Activated CD8-positive, alpha-beta memory T cell treated with anti-CD3 and anti-CD28 coated beads for 36 hours (primary cell): Measurements from ENCODE around the gene ATP5PF. TPM values are rescaled to one million over a fixed set of nuclear protein-coding genes. Genes with fewer than 3 reads are reported as not detected.
"Not testable (repeated sequence)": the region's sequence is repeated elsewhere in the genome, so short reads cannot be mapped to it uniquely, and the experiment has no call there.

ENCODE experiments used
- CTCF ChIA-PET: fragments of 350-600 bp; sonication (Branson Sonifier 250); formaldehyde crosslinking; loops from one replicate; lab custom pipeline; 2021; ENCODE audit warnings: antibody characterized with exemption; lab: Charles Lee
- POLR2A ChIA-PET: fragments of 350-600 bp; sonication (Branson Sonifier 250); formaldehyde crosslinking; loops from one replicate; lab custom pipeline; 2021; ENCODE audit warnings: antibody characterized with exemption; lab: Charles Lee
- total RNA-seq, 2 experiments: library from RNA; stranded (reverse); gene quantifications; one replicate each; pipeline ENCODE4 v1.2.3, GENCODE V29; 2021

Gene ATP5PF, protein sequence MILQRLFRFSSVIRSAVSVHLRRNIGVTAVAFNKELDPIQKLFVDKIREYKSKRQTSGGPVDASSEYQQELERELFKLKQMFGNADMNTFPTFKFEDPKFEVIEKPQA
- 100 to 1,000 TPM; 193 to 203 TPM for total RNA-seq

DNA sequence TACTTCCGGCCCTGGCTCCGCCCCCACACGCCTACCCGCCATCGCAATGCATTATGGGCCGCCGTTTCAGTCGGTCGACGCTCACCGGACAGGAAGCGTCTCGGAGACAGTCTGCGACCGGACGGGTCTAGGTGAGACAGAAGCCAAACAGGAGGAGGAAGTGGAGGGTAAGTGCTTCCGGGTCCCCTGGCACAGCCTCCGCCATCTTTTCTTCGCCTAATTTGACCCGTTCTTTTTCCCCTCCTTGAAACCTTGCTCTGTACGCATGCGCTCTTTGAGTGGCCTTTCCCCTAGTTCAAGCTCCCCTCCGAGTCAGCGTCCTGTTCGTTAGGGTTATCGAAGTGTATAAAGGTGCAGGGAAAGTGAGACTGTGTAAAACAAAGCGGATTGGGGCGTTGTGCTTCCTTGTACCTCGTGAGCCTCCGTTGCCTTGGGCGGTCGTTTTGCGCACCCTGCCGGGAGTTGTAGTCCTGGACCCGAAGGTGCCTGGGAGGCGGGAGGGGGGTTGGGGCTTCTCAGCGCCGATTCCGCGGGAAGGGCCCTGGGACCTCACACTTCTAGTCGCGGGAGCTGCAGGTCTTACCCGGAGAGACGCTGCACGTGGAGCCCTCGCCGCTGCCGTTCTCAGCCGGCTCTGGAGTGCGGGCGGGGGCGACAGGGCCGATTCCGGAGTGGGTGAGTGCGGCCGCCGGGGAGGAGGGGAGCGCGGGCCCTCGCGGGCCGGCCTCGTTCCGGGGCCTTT lies at the start of gene ATP5PF, which contains the start of gene GABPA:
Gene ATP5PF, minus strand, starts transcription at position 1 of the 742 bp plus-strand sequence. CDS start 5,110 bp downstream, outside the sequence.
Gene GABPA, plus strand, starts transcription at position 69 of the 742 bp plus-strand sequence. CDS start 6,627 bp downstream, outside the sequence.
- POLR2A ChIA-PET, result interaction anchor here (0.6 to 1.1 kb wide), 4 partner anchors 9 to 129 kb away, joined by 3 to 6 read pairs (median 3); no protein-coding TSS in a partner anchor
- CTCF ChIA-PET, result interaction anchor here (0.9 to 1.5 kb wide), 5 partner anchors 8 to 129 kb away, joined by 3 to 4 read pairs (median 3); no protein-coding TSS in a partner anchor

DNA sequence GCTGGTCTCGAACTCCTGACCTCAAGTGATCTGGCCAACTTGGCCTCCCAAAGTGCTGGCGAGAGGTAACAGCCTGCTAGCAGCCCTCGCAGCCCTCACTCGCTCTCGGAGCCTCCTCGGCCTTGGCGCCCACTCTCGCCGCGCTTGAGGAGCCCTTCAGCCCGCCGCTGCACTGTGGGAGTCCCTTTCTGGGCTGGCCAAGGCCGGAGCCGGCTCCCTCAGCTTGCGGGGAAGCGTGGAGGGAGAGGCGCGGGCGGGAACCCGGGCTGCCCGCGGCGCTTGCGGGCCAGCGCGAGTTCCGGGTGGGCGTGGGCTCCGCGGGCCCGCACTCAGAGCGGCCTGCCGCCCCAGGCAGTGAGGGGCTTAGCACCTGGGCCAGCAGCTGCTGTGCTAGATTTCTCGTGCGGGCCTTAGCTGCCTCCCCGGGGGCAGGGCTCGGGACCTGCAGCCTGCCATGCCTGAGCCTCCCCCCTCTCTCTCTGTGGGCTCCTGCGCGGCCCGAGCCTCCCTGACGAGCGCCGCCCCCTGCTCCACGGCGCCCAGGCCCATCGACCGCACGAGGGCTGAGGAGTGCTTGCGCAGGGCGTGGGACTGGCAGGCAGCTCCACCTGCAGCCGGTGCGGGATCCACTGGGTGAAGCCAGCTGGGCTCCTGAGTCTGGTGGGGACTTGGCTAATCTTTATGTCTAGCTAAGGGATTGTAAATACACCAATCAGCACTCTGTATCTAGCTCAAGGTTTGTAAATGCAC lies 43.6 kb upstream of the ATP5PF start:
- CTCF ChIA-PET, result interaction anchor here (0.6 kb wide), 2 partner anchors 47 to 682 kb away, joined by 3 to 4 read pairs; no protein-coding TSS in a partner anchor
- POLR2A ChIA-PET, result not testable (repeated sequence)

DNA sequence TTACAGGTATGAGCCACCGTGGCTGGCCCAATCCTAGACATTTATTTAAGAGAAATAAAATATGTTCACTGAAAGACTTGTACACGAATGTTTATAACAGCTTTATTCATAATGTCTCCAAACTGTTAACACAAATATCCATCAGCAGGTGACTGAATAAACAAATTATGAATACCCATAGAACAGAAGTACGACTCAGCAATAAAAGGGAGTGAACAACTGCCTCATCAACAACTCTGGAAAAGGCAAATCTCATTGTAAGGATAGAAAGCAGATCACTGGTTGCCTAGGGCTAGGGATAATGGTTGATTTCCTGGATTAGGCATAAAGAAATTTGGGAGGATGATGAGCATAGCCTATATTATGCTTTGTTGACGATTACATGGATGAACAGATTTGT lies 41.7 kb upstream of the ATP5PF start:
- POLR2A ChIA-PET, result no interaction called here
- CTCF ChIA-PET, result no interaction called here

DNA sequence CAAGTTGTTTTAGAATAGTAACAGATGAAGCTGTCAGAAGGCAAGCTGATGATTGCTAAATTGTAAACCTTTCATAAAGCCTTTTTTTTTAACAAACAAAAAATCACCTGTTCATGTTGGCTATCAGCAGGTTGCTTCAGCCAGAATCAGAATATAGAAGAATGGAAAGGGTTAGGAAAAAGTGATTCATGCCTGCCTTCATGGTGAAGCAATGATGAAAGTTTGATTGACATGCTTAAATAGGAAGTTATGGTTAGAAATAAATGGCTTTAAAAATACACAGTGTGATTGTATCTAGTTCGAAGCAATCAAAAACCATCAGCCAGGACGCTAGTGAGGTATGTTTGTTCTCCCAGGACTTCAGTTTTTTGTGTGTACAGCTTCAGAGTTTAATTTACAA lies 38.0 kb upstream of the ATP5PF start:
- CTCF ChIA-PET, result no interaction called here
- POLR2A ChIA-PET, result no interaction called here

DNA sequence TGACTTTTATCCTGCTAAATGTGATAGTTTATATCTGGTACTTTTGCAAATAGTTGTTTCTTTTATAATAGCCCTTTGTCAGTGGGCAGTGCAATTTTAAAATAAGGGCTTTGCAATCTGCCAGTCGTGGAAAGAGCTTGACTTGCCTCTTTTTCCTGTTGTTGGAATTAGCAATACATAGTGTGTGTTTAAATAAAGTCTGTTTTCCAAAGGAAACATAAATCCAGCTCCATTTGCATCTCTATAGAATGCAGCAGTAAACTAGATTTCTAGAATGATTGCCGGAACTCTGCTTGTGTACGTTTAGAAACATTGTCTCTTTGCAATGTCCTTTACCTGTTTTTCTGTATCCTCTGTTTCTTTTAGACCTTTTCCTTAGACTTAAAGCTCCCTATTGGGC lies 33.2 kb upstream of the ATP5PF start:
- POLR2A ChIA-PET, result no interaction called here
- CTCF ChIA-PET, result no interaction called here

DNA sequence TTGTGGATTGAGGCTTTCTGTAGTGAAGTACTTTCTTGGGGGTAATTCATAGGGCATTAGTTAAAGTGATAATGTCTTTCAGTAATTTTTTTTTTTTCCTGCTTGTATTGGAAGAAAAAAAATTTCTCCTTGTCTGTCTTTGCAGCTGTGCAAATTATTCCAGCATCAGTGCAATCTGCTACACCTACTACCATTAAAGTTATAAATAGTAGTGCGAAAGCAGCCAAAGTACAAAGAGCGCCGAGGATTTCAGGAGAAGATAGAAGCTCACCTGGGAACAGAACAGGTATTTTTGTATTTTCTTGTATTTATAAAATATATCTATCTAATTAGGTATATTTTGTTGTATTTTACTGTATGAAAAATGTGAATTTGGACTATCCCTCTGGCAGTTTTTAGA lies 29.4 kb upstream of the ATP5PF start:
- ChIA-PET CTCF (no interaction called here), POLR2A (no interaction called here)

DNA sequence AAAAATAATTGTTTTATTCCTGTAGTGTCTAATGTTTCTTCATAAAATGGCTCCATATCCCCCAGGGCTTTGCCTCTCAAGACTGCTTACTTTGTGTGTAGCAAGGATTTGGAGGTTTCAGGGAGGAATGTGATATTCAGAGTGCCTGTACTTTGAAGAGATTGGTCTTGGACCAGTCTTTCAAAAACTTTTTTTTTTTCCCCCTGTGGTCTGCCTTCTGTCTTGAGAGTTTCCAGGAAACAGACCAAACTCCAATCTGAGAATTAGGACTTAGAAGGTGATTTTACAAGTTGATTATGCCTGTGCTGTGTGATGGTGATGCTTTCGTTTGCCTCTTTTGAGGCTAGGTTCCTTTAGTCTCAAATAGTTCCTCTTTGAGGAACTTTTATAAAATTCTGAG lies 26.0 kb upstream of the ATP5PF start:
- ChIA-PET CTCF (no interaction called here), POLR2A (no interaction called here)

DNA sequence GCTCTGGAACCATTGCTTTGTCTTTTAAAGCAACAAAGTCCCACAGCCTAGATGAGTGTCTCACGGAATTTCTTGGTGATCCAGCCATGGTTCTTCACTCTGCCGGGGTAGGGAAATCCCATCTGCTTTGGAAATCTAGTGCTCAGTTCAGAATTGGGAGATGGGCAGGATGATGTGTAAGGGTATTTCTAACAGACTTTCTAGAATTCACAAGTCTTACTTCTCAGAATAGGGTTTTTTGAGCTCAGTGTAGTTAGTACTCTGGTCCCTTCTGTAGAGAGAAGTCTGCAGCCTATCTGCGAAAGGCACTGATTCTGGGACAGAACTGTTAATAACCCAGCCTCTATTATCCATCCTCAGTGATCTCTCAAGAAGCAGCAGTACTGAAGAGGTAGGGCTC lies 25.4 kb upstream of the ATP5PF start:
- POLR2A ChIA-PET, result no interaction called here
- CTCF ChIA-PET, result no interaction called here

DNA sequence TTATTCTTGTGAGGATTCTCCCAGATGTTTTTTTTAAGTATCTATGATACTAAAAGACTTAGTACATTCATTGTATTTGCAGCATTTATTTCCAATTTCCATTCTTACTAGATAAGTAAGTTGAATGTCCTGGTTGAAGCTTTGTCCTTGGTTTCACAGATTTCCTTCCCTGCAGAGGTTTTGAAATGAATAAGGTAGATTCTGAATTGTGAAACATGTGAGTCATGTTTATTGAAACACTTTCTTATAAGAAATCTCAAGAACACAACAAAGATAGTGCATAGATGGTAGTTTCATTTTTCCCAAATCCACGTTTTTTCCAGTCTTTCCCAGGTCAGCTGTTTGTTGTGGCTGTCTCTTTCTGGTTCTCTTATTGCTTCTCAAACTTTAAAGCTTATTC lies 24.9 kb upstream of the ATP5PF start:
- CTCF ChIA-PET, result no interaction called here

DNA sequence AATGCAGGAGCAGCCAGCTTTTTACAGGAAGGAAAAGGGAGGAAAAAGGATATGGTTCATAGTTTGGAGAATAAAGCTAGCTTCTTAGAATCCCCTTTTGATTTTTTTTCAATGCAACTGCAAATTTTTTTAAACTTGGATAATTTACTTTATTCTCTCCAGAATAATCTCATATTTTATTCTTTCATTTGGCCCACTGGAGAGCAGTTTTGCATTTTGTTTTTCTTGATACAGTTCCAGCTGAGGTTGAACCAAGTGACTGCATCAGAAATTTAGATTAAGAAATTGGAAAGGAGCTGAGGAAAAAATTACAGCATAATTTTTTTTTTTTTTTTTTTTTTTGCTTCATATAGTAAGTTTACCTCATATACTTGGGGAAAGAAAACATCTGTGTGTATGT lies 22.8 kb upstream of the ATP5PF start:
- ChIA-PET CTCF (interaction anchor here (0.6 kb wide), 2 partner anchors 8 to 1915 kb away, joined by 3 to 4 read pairs; no protein-coding TSS in a partner anchor), POLR2A (interaction anchor here (1.2 kb wide), 1 partner anchor 13 kb away, joined by 7 read pairs; no protein-coding TSS in a partner anchor)

More for the DNA sequence above, 24.9 kb upstream of the ATP5PF start:
- POLR2A ChIA-PET, result no interaction called here

DNA sequence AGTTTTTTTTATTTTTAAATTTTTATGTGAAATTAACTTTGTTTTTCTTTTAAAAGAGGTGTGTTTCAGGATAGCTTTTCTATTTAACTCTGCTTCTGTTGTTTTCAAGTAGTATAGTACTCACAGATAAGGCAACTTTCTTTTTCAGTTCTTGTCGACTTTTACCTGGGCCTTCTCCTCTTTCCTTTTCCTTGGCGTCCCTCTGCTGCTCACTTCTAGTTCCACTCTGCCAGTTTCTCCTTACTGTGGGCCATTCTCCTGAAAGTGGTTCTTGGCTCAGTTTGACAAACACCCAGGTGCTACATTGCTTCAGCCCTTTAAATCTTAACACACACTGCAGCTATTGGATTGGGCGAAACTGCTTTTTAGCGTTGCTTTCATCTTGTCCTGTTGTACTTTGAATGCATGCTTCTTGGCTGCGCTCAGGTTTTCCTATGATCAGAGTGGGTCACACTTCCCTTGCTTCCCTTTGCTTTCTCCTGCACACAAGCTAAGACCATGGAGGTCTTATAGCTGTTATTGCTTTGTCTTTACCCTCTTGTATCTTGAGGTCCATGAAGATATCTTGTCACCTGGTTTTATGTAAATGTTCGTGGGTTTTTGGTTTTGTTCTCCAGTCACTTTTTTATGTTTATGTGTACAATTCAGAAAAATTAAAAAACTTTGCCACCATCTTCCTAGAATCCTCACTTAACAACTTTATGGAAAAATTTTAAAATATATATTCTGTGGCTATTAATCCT lies 21.7 kb upstream of the ATP5PF start:
- POLR2A ChIA-PET, result no interaction called here
- CTCF ChIA-PET, result no interaction called here

DNA sequence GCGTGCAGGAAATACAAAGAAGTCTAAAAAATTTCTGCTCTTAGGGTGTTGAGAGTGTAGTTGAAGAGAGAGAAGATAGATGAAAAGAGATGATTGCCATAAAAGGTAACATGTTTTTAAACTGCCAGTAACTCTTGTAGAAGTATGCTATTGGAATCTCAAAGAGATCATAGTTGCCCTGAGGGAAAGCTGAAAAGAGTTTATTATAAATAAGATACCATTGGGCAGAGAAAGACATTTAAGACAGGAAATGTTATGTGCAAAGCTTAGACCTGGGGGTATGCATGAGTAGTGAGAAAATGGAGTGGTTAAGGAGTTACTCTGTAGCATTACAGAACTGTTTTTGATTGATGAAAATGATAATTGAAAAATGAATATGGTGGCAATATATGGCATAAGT lies 17.7 kb upstream of the ATP5PF start:
- ChIA-PET POLR2A (interaction anchor here (0.5 kb wide), 1 partner anchor 410 kb away, joined by 3 read pairs; no protein-coding TSS in a partner anchor), CTCF (no interaction called here)

DNA sequence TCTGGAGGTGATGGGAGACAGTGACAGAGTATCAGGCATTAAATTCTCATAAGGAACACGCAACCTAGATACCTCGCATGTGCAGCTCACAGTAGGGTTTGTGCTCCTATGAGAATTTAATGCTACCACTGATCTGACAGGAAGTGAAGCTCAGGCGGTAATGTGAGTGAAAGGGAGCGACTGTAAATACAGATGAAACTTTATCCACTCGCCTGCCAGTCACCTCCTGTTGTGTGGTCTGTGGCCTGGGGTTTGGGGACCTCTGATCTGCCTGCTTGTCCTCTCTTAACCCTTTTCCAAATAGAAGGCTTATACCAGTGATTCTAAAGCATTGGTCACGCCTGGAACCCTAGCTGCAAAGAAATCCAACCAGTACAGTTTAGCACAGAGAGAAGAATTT lies 15.4 kb upstream of the ATP5PF start:
- ChIA-PET CTCF (no interaction called here), POLR2A (no interaction called here)

DNA sequence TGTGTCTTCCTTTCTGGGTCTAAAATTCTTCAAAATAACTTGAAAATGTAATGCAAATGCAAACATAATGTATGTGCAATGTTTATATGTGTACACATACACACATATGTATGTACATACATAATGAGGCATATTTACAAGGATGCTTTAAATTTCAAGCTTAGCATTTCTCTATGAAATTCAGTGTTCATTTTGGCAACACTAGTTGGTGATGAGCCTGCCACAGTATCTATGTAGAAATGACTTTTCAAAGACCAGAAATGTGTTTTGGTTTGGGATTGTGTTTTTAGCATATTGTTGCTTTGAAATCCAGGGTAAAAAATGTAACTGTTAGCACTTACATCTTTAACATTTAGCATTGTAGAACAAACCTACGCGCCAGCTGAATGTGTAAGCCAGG lies 10.2 kb upstream of the ATP5PF start:
- POLR2A ChIA-PET, result interaction anchor here (0.9 kb wide), 1 partner anchor 10 kb away, joined by 3 read pairs; the partner anchor contains the start of genes ATP5PF and GABPA
- CTCF ChIA-PET, result interaction anchor here (1.3 kb wide), 1 partner anchor 137 kb away, joined by 7 read pairs; no protein-coding TSS in a partner anchor

DNA sequence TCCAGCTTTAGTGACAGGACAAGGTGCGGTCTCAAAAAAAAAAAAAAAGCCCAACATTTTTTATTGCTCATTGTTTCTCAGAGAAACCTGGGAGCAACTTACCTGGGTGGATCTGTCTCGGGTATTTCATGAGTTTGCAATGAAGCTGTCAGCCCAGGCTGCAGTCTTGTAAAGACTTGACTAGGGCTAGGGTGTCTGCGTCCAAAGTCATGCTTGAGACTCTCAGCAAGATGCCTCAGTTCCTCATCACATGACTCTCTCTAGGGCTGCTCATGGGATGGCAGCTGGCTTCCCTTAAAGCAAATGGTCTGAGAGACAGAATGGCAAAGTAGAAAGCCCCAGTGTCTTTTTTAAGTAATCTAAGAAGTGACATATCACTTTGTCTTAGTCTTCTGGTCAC lies 8.2 kb upstream of the ATP5PF start:
- CTCF ChIA-PET, result interaction anchor here (1.1 kb wide), 1 partner anchor 8 kb away, joined by 3 read pairs; the partner anchor contains the start of genes ATP5PF and GABPA
- POLR2A ChIA-PET, result no interaction called here

DNA sequence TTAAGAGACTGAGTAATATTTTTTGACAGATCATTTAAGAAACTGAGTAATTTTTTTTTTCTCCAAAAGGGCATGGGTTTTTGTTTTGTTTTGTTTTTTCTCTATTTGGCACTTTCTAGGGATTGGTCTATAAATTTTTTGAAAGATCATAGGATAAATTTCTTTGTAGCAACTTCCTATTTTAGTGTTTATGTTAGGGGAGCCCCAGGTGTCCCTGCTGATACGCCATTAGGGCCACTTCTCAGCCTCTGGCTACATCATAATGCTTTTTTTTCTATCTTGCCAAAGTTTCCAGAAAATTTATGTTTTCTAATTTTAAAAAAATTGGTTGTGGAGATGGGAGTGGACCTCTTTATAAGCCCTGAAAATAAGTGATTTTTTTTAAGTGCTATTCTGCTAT lies 2.7 kb upstream of the ATP5PF start:
- CTCF ChIA-PET, result interaction anchor here (1.5 kb wide), 1 partner anchor 129 kb away, joined by 8 read pairs; no protein-coding TSS in a partner anchor
- POLR2A ChIA-PET, result no interaction called here

DNA sequence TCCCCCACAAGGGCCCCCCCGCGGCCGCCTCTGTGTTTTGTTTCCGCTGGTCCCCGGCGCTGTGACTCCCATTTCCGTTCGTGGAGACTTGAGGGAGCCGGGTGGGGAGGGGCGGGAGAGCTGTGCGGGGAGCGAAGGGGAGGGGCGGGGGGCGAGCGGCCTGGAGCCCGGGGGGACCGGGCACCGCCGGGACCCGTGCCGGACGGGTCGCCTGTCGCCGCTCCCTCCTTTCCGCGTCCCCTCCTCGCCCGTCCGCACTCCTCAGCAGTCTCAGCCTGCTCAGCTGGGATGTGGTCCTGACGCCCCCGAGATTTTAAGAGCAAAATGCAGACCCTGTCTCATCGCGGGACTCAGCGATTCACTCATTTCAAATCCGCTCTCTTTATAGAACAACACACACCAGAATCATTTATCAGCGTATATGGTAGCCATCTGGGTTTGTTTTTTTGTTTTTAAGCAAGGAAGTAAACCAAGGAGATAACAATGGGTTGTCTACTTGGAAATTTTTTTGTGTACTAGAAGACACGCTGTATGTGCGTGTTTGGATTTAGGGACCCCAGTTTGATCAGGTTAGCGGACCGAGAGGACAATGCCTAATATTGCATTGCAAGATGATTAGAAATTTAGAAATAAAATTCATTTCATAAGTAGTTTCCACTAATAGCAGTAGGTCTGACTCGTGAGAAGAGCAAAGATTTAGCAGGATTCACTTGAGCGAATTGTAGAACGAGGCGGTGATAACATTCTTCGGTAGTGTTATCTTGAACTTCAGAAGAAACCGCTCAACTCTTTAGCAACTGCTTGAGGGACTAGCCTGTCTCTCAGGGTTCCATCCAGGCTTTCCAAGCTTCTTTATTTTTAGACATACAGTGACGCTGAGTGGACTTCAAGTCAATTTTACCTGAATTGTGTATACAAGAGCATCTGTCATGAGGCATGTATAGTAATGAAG lies 1.2 kb upstream of the ATP5PF start:
- POLR2A ChIA-PET, result no interaction called here
- CTCF ChIA-PET, result interaction anchor here (0.9 to 1.5 kb wide), 5 partner anchors 8 to 128 kb away, joined by 3 to 8 read pairs (median 3); no protein-coding TSS in a partner anchor

DNA sequence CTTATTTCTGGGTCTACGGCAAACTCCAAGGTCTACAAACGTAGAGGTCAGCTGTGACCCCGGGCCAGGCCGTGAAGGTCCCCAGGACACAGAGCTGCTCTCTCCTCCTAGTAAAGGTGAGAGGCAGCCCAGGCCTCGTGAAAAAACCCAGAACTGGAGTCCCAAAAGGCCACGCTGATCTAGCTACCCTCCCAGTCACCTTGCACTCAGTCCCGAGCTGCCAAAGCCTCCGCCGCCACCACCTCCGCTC lies 125 bp downstream of the ATP5PF start:
- ChIA-PET POLR2A (interaction anchor here (0.6 to 1.1 kb wide), 4 partner anchors 10 to 129 kb away, joined by 3 to 6 read pairs (median 3); no protein-coding TSS in a partner anchor), CTCF (interaction anchor here (0.9 to 1.5 kb wide), 5 partner anchors 9 to 130 kb away, joined by 3 to 4 read pairs (median 3); no protein-coding TSS in a partner anchor)
